ENCODE data around the gene STXBP5. TPM values are rescaled to one million over a fixed set of nuclear protein-coding genes. Genes with fewer than 3 reads are reported as not detected.

The STXBP5 gene
- total and polyA plus RNA-seq, 2 donors (not counting 1 experiment from before 2014, with no cell fraction given) = 4.6 to 24.1 TPM

DNA sequence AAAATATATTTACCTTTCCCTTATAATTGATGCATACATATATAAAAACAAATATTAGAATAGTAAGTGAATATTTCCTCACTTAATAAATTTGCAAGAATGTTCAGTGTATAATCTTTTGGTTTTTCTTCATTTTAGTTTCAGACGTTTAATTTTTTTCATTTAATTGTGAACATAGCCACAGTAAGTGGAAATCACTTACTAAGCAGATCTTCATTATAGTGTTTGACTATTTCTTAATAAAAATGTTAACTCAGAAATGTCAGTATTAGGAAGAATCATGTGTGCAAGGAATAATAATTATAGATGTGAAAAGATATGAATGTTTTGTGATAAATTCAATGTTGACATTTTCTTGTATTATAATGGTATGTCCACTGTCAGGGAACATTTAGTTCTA, 27.4 kb downstream of the STXBP5 start:
- no peak overlapping the region for H3K9ac ChIP-seq (ENCODE audit: low read length)
- H3K27me3 ChIP-seq (replicated peaks in 1 of 4; ENCODE audit: control extremely low read depth in 1 of 4, control insufficient read depth in 3 of 4, insufficient read depth in 4 of 4, low read length in 3 of 4) = no peaks in the 10 kb centered on the region
- H3K4me3 Mint-ChIP-seq = no peak overlapping the region
- H3K27ac Mint-ChIP-seq = no peak overlapping the region
- POLR2A ChIA-PET = no interaction called here
- H3K79me2 ChIP-seq (ENCODE audit: control insufficient read depth, insufficient read depth, low read length) = no peaks in the 10 kb centered on the region
- intact Hi-C loops (cut with micrococcal nuclease) = no loop called here
- H2AFZ ChIP-seq (ENCODE audit: insufficient read depth, low read depth, low read length, poor library complexity, severe bottlenecking) = no peak overlapping the region
- no peak overlapping the region for H3K4me2 ChIP-seq (replicated peaks; ENCODE audit: low read depth, low read length, poor library complexity, severe bottlenecking)
- H3K9me3 ChIP-seq (ENCODE audit: control extremely low read depth in 1 of 3, control insufficient read depth in 2 of 3, insufficient read depth in 1 of 3, low read length in 2 of 3) = no peaks in the 10 kb centered on the region
- DNase-seq (no peak), ATAC-seq (ENCODE audit: low read depth) (no peak)
- no peak for TF ChIP-seq EZH2 (IDR thresholded peaks at IDR 0.05; ENCODE audit: borderline replicate concordance, insufficient read depth, low read depth, low read length, poor library complexity, severe bottlenecking)
- TF ChIP-seq, protein P1, sequence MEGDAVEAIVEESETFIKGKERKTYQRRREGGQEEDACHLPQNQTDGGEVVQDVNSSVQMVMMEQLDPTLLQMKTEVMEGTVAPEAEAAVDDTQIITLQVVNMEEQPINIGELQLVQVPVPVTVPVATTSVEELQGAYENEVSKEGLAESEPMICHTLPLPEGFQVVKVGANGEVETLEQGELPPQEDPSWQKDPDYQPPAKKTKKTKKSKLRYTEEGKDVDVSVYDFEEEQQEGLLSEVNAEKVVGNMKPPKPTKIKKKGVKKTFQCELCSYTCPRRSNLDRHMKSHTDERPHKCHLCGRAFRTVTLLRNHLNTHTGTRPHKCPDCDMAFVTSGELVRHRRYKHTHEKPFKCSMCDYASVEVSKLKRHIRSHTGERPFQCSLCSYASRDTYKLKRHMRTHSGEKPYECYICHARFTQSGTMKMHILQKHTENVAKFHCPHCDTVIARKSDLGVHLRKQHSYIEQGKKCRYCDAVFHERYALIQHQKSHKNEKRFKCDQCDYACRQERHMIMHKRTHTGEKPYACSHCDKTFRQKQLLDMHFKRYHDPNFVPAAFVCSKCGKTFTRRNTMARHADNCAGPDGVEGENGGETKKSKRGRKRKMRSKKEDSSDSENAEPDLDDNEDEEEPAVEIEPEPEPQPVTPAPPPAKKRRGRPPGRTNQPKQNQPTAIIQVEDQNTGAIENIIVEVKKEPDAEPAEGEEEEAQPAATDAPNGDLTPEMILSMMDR (IDR thresholded peaks at IDR 0.05) = no peak
- no peaks in the 10 kb centered on the region for H3K27me3 Mint-ChIP-seq
- no peak overlapping the region for H3K4me3 ChIP-seq (ENCODE audit: control extremely low read depth in 1 of 5, extremely low read depth in 1 of 5, insufficient read depth in 1 of 5, low read depth in 2 of 5, low read length in 4 of 5)
- no peaks in the 10 kb centered on the region for H3K4me1 ChIP-seq (ENCODE audit: control insufficient read depth in 2 of 2, insufficient read depth in 2 of 2, low read length in 2 of 2)
- no peaks in the 10 kb centered on the region for H3K9me3 Mint-ChIP-seq (ENCODE audit: insufficient read depth)
- no peaks in the 10 kb centered on the region for H4K20me1 ChIP-seq (ENCODE audit: control insufficient read depth, insufficient read depth, low read length, poor library complexity, severe bottlenecking)
- no peak overlapping the region for H3K27ac ChIP-seq (ENCODE audit: low read length in 2 of 2)
- WGBS (ENCODE audit: insufficient coverage) = no CpG with 5 or more reads among the region's 1 CpG
- CTCF ChIA-PET = no interaction called here
- H3K4me1 Mint-ChIP-seq = peaks cover 12% of the 10 kb centered on the region
- H3K36me3 ChIP-seq (replicated peaks in 1 of 2; ENCODE audit: control extremely low read depth in 1 of 2, control insufficient read depth in 1 of 2, extremely low read depth in 1 of 2, insufficient read depth in 2 of 2, low read length in 1 of 2) = no peaks in the 10 kb centered on the region

DNA sequence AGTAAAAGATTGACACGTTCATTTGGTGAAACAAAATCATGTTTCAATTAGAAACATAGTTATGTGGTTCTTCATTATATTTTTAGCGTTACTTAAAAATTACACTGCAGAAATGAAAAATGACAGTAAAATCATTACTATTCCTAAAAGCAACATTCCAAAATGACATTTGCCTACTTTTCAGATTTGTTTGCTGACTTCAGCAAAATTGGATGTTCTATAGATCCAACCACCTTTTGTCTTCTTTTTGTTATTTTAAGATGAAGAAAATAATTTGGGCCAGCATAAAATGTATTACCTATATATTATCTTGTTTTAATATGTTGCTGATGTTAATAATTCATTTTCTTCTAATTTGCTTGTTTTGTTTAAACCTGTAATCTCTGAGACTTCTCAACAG, 30.5 kb downstream of the STXBP5 start:
- Histone ChIP-seq H3K79me2 (ENCODE audit: control insufficient read depth, insufficient read depth, low read length) (no peaks in the 10 kb centered on the region), H3K9ac (ENCODE audit: low read length) (no peak overlapping the region), H3K27ac (ENCODE audit: low read length in 2 of 2) (no peak overlapping the region), H3K4me1 (ENCODE audit: control insufficient read depth in 2 of 2, insufficient read depth in 2 of 2, low read length in 2 of 2) (no peaks in the 10 kb centered on the region), H3K27me3 (replicated peaks in 1 of 4; ENCODE audit: control extremely low read depth in 1 of 4, control insufficient read depth in 3 of 4, insufficient read depth in 4 of 4, low read length in 3 of 4) (no peaks in the 10 kb centered on the region), H3K4me3 (ENCODE audit: control extremely low read depth in 1 of 5, extremely low read depth in 1 of 5, insufficient read depth in 1 of 5, low read depth in 2 of 5, low read length in 4 of 5) (no peak overlapping the region), H4K20me1 (ENCODE audit: control insufficient read depth, insufficient read depth, low read length, poor library complexity, severe bottlenecking) (no peaks in the 10 kb centered on the region), H2AFZ (ENCODE audit: insufficient read depth, low read depth, low read length, poor library complexity, severe bottlenecking) (no peak overlapping the region), H3K36me3 (replicated peaks in 1 of 2; ENCODE audit: control extremely low read depth in 1 of 2, control insufficient read depth in 1 of 2, extremely low read depth in 1 of 2, insufficient read depth in 2 of 2, low read length in 1 of 2) (peaks cover 0 to 2% of the 10 kb centered on the region in 2 experiments), H3K4me2 (replicated peaks; ENCODE audit: low read depth, low read length, poor library complexity, severe bottlenecking) (no peak overlapping the region), H3K9me3 (ENCODE audit: control extremely low read depth in 1 of 3, control insufficient read depth in 2 of 3, insufficient read depth in 1 of 3, low read length in 2 of 3) (no peaks in the 10 kb centered on the region)
- DNase-seq = no peak
- no CpG with 5 or more reads among the region's 2 CpGs for WGBS (ENCODE audit: insufficient coverage)
- CTCF ChIA-PET = no interaction called here
- Mint-ChIP-seq H3K4me3 (no peak overlapping the region), H3K9me3 (ENCODE audit: insufficient read depth) (no peaks in the 10 kb centered on the region), H3K4me1 (peaks cover 2% of the 10 kb centered on the region), H3K27ac (no peak overlapping the region), H3K27me3 (no peaks in the 10 kb centered on the region)
- POLR2A ChIA-PET = no interaction called here
- intact Hi-C loops (cut with micrococcal nuclease) = no loop called here
- ATAC-seq (ENCODE audit: low read depth) = no peak
- TF ChIP-seq, protein P1 (IDR thresholded peaks at IDR 0.05) = no peak
- TF ChIP-seq EZH2 (IDR thresholded peaks at IDR 0.05; ENCODE audit: borderline replicate concordance, insufficient read depth, low read depth, low read length, poor library complexity, severe bottlenecking) = no peak
